GM12874 (cell line): ENCODE results near the gene NR5A2.

ENCODE experiments used
- TF ChIP-seq, protein P1 (sequence below): IDR thresholded peaks from 2 replicates; pipeline ENCODE4 v1.5.1; 2011; ENCODE audit warnings: low read depth, mild to moderate bottlenecking, control low read depth, low read length, moderate library complexity; ENCODE audit not compliant: insufficient read depth

NR5A2 gene

DNA sequence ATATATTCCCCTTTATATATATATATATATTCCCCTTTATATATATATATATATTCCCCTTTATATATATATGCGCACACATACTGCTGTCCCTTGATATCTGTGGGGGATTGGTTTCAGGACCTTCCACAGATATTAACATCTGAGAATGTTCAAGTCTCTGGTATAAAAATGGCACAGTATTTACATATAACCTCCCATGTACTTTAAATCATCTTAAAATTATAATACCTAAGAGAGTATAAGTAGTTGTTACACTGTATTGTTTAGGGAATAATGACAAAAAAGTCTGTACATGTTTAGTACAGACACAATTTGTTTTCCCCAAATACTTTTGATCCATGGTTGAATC, 45.8 kb downstream of the NR5A2 start:
- TF ChIP-seq, protein P1, sequence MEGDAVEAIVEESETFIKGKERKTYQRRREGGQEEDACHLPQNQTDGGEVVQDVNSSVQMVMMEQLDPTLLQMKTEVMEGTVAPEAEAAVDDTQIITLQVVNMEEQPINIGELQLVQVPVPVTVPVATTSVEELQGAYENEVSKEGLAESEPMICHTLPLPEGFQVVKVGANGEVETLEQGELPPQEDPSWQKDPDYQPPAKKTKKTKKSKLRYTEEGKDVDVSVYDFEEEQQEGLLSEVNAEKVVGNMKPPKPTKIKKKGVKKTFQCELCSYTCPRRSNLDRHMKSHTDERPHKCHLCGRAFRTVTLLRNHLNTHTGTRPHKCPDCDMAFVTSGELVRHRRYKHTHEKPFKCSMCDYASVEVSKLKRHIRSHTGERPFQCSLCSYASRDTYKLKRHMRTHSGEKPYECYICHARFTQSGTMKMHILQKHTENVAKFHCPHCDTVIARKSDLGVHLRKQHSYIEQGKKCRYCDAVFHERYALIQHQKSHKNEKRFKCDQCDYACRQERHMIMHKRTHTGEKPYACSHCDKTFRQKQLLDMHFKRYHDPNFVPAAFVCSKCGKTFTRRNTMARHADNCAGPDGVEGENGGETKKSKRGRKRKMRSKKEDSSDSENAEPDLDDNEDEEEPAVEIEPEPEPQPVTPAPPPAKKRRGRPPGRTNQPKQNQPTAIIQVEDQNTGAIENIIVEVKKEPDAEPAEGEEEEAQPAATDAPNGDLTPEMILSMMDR: no peak

DNA sequence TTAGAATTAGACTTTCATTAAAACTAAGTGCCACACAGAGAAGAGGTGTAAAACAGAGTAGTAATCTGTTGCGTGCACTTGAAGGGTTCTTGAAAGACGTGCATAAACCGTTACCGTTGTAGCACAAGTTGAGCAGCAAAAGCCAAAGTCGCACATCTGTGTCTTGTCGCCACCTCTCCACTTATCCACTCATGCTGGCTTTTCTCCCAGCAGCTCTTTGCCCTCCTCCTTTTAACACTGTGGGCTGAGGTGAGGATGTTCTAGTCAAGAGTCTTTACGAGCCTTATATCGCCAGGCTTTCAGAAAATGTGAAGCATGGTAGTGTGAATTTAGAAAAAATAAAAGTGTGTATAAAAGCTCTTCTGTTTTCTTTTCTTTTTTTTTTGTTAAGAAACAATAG, 48.0 kb downstream of the NR5A2 start:
- TF ChIP-seq, protein P1: no peak

DNA sequence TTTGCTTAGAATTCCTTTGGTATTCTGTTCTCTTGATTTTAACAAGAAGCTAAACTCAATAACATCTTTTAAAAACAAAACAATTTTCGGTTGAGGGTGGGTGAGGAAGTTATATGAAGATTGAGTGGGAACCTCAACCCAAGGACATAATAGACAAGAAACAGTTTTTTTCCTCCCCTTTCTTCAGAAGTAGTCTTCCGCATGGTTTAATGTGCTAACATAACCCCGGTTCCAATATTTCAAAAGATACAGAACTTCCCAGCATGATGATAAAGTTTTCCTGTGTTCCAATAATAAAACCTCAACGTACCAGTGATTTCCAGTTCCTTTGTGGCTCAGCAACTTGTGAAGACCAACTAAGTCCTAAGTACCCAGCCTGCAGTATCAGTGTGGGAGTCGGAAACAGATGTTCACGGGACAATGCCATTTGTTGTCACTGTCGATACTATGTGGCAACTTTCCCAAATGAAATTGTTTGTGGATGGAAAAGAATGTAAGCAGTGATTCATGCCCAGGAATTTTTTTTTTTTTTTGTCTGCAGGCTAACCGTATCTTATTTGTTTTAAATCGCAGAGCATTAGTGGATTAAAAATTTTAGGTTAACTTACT, 48.5 kb downstream of the NR5A2 start:
- TF ChIP-seq, protein P1: no peak

DNA sequence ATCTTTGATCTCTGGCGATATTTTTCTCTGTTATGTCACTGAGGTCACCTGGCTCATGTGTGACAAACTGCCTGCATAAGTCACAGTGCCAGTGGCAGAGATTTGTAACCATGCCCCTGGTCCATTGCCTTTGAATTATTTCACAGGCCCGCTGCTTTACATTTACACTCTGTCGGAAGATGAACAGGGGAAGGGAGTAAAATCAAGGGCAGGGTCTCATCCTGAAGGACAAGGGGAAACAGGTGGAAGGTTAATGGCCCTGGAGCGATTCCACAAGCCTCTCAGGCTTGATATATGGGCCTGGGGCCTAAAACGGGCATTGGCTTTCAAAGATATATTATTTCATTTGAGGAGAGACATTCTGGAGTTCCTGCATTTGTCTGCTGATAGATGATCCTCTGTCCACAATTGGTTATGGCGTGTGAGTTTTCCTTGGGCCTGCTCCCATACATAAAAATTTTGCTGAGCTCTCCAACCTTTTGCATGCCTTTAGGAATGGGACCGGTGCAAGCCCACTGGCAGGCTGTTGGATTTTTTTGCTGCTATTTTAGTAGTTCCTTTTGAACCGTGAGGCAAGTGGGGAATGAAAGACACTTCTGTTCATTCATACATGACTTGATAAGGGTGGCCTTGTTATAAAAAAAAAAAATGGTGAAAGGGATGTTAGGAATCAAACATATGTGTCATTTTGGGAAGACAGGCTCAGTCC, 51.9 kb downstream of the NR5A2 start:
- TF ChIP-seq, protein P1: no peak

DNA sequence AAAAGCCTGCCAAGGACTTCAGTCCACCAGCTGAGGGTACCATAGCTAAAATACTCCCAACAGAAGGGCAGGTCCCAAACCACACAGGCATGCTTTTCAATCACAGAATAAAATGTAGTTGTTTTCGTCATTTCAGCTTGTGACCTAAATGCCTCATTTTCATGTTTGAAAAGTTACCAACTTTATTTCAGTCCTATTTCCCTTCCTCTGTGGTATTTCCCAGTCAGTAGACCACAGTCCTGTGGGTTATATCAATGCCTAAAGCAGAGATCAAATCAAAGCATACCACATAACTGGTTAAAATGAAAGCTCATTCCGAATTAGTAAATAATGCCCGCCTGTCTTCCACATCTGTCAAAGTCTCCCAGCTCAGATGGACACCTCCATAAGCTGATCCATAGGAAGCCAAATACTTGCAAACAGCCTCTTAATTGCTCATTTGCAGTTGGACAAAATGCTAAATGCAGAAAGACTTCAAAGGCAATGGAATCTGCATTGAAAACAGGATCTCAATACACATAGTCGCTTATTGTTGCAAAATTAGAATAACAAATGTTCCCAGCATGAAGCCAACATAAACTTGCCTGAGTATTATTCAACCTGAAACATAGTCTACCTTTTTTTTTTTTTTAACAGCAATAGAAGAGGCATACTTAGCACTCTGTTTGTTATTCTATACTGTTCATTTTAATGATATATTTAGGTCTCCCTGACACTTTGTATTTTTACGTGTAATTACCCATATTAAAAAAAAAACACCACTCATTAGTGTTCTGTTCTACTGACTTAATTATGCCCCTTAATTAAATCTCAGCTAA, 53.9 kb downstream of the NR5A2 start:
- TF ChIP-seq, protein P1: no peak

DNA sequence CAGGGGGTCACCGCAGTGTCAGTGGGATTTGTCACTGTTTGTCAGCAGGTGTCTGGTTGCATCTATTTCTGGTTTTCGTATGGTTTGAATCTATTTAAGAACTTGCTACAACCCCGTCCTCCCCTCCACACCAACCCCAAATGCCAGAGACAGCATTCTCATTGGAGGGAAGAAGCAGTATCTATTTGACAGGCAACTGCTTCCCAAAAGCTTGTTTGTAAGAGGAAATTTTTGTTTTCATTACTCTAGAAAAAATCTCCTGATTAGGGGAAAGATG, 54.4 kb downstream of the NR5A2 start:
- TF ChIP-seq, protein P1: no peak

DNA sequence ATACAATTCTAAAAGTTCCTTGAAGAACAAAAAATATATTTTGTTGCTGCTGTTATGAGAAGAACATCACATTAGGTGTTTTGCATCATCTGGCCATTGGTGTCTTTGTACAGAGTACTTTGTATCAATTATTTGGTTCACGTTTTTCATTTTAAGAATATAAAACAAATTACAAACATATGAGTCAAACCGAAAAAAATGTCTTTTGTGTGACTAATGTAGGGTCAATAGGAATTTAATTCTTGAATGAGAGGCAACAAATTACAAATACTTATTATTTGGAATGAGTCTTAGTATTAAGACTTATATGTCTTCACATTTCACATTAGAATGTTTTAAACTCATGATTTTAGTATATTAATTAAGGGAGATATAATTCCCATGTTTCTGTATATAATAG, 54.8 kb downstream of the NR5A2 start:
- TF ChIP-seq, protein P1: no peak
